ENCODE data around the gene NCMAP. TPM values are rescaled to one million over a fixed set of nuclear protein-coding genes. Genes with fewer than 3 reads are reported as not detected.

The NCMAP gene
- total and polyA plus RNA-seq, 2 of the 4 experiments (the other 2 are of a cell fraction), result not detected

DNA sequence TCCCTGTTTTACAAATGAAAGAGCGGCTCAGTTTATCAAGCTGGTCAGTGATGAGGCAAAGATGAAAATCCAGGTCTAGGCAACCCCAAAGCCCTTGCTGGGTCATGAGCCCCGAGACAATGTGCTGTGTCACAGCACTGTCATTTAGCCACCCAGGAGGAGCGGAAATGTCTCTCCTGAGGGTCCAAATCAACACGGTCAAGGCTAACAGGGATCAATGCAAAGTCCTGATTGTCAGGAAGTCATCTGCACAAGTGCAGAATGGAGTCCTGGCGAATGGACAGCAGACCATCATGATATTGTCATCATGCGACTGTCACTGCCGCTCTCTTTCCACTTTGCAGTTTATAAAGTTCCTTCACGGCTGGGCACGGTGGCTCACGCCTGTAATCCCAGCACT, 30.2 kb downstream of the NCMAP start:
- 74% methylated on average over 8 of the region's 10 CpGs; no CpG with 5 or more reads in 1 of the 2 experiments for WGBS, 2 experiments (ENCODE audit: extremely low coverage in 2 of 2, insufficient read length in 1 of 2)
- H3K56ac ChIP-seq (ENCODE audit: extremely low read depth, insufficient read depth, low read length), result no peak overlapping the region
- no peak overlapping the region for H3K4me2 ChIP-seq (ENCODE audit: low read depth, low read length)
- DNase-seq (no peak), ATAC-seq (ENCODE audit: low read depth) (no peak)
- no peak overlapping the region for H3K4ac ChIP-seq (ENCODE audit: low read depth, low read length)
- no peaks in the 10 kb centered on the region for H3K79me1 ChIP-seq (ENCODE audit: low read depth in 1 of 2, low read length in 2 of 2)
- dilution Hi-C loops (cut with HindIII; ENCODE audit: low sequenced_read_pairs, unreplicated experiment), result no loop called here
- TF ChIP-seq USF2 (IDR thresholded peaks at IDR 0.05; ENCODE audit: low read depth, low read length) (no peak), RFX5 (IDR thresholded peaks at IDR 0.05; ENCODE audit: low read depth, low read length) (no peak), CHD1 (IDR thresholded peaks at IDR 0.05; ENCODE audit: low read depth, low read length) (no peak), MAFK (IDR thresholded peaks at IDR 0.05; ENCODE audit: low read depth, low read length) (no peak), FOS (IDR thresholded peaks at IDR 0.05; ENCODE audit: low read depth, low read length) (no peak), SMC3 (IDR thresholded peaks at IDR 0.05; ENCODE audit: low read depth, low read length) (no peak), RCOR1 (IDR thresholded peaks at IDR 0.05; ENCODE audit: insufficient replicate concordance, low read length) (no peak), MXI1 (IDR thresholded peaks at IDR 0.05; ENCODE audit: borderline replicate concordance, low read depth, low read length) (no peak), CTCF (conservative IDR thresholded peaks at IDR 0.05; ENCODE audit: low read depth, low read length) (no peak), NFE2L2 (IDR thresholded peaks at IDR 0.05; ENCODE audit: low read depth, low read length) (no peak), MAZ (IDR thresholded peaks at IDR 0.05; ENCODE audit: borderline replicate concordance, low read depth, low read length) (no peak), RAD21 (IDR thresholded peaks at IDR 0.05; ENCODE audit: low read length) (no peak), BHLHE40 (IDR thresholded peaks at IDR 0.05; ENCODE audit: low read depth, low read length) (no peak), CEBPB (IDR thresholded peaks at IDR 0.05; ENCODE audit: low read depth, low read length) (no peak), POLR2A (IDR thresholded peaks at IDR 0.05; ENCODE audit: low read depth, low read length) (no peak)
- no peak overlapping the region for H3K27ac ChIP-seq (ENCODE audit: insufficient read depth, low read length)
- H4K5ac ChIP-seq (ENCODE audit: low read depth, low read length), result no peak overlapping the region
- no peak overlapping the region for H2BK15ac ChIP-seq (ENCODE audit: low read depth, low read length)
- H2AK5ac ChIP-seq (ENCODE audit: low read depth, low read length), result no peak overlapping the region
- H4K91ac ChIP-seq (ENCODE audit: insufficient read depth, low read depth, low read length), result no peak overlapping the region
- in situ Hi-C loops (cut with MboI; ENCODE audit: low sequenced_read_pairs), result no loop called here
- H3K4me1 ChIP-seq (ENCODE audit: control insufficient read depth, insufficient read depth, low read length), result no peaks in the 10 kb centered on the region
- H3K9me3 ChIP-seq (ENCODE audit: control insufficient read depth, insufficient read depth, low read length), result peaks cover 7% of the 10 kb centered on the region
- H3K18ac ChIP-seq (ENCODE audit: low read depth, low read length), result no peak overlapping the region
- ChIA-PET POLR2A (ENCODE audit: unreplicated experiment) (no interaction called here), CTCF (interaction anchor here (0.6 to 1.9 kb wide), 4 partner anchors 11 to 779 kb away, joined by 3 to 7 read pairs (median 3); no protein-coding TSS in a partner anchor)
- no peak overlapping the region for H3K9ac ChIP-seq (ENCODE audit: low read depth, low read length)
- BruUV-seq (replicated peaks), result no TSS peak
- intact Hi-C loops (cut with micrococcal nuclease), result loop anchor here (10.0 kb wide), 1 partner anchor 191 kb away; no protein-coding TSS in a partner anchor
- no peaks in the 10 kb centered on the region for H3K9me1 ChIP-seq (ENCODE audit: insufficient read depth, low read length)
- H3K36me3 ChIP-seq (ENCODE audit: control insufficient read depth, insufficient read depth, low read length), result no peaks in the 10 kb centered on the region
- no peak overlapping the region for H2BK120ac ChIP-seq (ENCODE audit: low read depth, low read length)
- H3K4me3 ChIP-seq (ENCODE audit: insufficient read depth, low read depth, low read length), result no peak overlapping the region
- no peak overlapping the region for H2AFZ ChIP-seq (replicated peaks; ENCODE audit: low read length, poor library complexity)
- H3K23ac ChIP-seq (ENCODE audit: low read depth, low read length), result no peak overlapping the region
- H2BK20ac ChIP-seq (ENCODE audit: low read depth, low read length), result no peak overlapping the region
- no peak overlapping the region for H2BK5ac ChIP-seq (ENCODE audit: low read depth, low read length, poor library complexity, severe bottlenecking)
- H4K20me1 ChIP-seq (ENCODE audit: insufficient read depth, low read length), result no peaks in the 10 kb centered on the region
- H3K27me3 ChIP-seq (ENCODE audit: control insufficient read depth, insufficient read depth, low read length), result peaks cover 48% of the 10 kb centered on the region
- no peak overlapping the region for H2AK9ac ChIP-seq (replicated peaks; ENCODE audit: low read depth, low read length, poor library complexity)
- H3K14ac ChIP-seq (replicated peaks; ENCODE audit: low read depth, low read length), result no peak overlapping the region
- H4K8ac ChIP-seq (ENCODE audit: low read depth in 2 of 2, low read length in 2 of 2), result no peak overlapping the region
